SK-N-SH (cell line): ENCODE results near the gene KCNA1. TPM values are rescaled to one million over a fixed set of nuclear protein-coding genes. Genes with fewer than 3 reads are reported as not detected.

Source experiments
- polyA plus RNA-seq, 3 experiments: library from polyadenylated mRNA; depleted of rRNA; stranded (reverse); fragments of >200 nt; gene quantifications; 2 replicates each; pipeline ENCODE4 v1.2.3, GENCODE V29; 2012
- TF ChIP-seq, protein P1 (sequence below): fragments of 200-600 bp; sonication (generic); IDR thresholded peaks from 2 replicates; pipeline ENCODE4 v1.6.1; 2017; ENCODE audit warnings: antibody characterized with exemption, mild to moderate bottlenecking, moderate library complexity

The KCNA1 gene
- polyA plus RNA-seq, 1 of the 3 experiments (the other 2 are of a cell fraction) = not detected

- TF ChIP-seq, protein P1, sequence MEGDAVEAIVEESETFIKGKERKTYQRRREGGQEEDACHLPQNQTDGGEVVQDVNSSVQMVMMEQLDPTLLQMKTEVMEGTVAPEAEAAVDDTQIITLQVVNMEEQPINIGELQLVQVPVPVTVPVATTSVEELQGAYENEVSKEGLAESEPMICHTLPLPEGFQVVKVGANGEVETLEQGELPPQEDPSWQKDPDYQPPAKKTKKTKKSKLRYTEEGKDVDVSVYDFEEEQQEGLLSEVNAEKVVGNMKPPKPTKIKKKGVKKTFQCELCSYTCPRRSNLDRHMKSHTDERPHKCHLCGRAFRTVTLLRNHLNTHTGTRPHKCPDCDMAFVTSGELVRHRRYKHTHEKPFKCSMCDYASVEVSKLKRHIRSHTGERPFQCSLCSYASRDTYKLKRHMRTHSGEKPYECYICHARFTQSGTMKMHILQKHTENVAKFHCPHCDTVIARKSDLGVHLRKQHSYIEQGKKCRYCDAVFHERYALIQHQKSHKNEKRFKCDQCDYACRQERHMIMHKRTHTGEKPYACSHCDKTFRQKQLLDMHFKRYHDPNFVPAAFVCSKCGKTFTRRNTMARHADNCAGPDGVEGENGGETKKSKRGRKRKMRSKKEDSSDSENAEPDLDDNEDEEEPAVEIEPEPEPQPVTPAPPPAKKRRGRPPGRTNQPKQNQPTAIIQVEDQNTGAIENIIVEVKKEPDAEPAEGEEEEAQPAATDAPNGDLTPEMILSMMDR = no peak
Observed at GRCh38 chr12:4962539-4963486, 53.1 kb downstream of the KCNA1 start (continued).

Other genes with a start within 250 kb of the KCNA1 start
- gene GALNT8, start 189.5 kb upstream of the KCNA1 start, polyA plus RNA-seq (2012; rRNA removed) = not detected in 2 replicates
- not detected in 2 replicates for gene KCNA5, start 134.0 kb downstream of the KCNA1 start, polyA plus RNA-seq (2012; rRNA removed)